HFFc6 (cell line): ENCODE results near the gene PLAAT2. TPM values are rescaled to one million over a fixed set of nuclear protein-coding genes. Genes with fewer than 3 reads are reported as not detected.

Experiments
- DNase-seq: peaks from one replicate; pipeline ENCODE4 v3.0.0-alpha.2; 2018
- H3K27ac Mint-ChIP-seq: 2 replicates; pipeline ENCODE4 v1.8.0; 2020; ENCODE audit warnings: mild to moderate bottlenecking, mixed read lengths
- H3K27me3 Mint-ChIP-seq: 2 replicates; pipeline ENCODE4 v1.8.0; 2021; ENCODE audit warnings: mild to moderate bottlenecking, moderate library complexity, mixed read lengths; ENCODE audit not compliant: insufficient read depth
- H3K36me3 Mint-ChIP-seq: 2 replicates; pipeline ENCODE4 v1.8.0; 2021; ENCODE audit warnings: low read depth, mixed read lengths
- H3K4me1 Mint-ChIP-seq: 2 replicates; pipeline ENCODE4 v1.8.0; 2020; ENCODE audit warnings: low read depth, mixed read lengths
- H3K4me3 Mint-ChIP-seq: 2 replicates; pipeline ENCODE4 v1.8.0; 2020; ENCODE audit warnings: mild to moderate bottlenecking, moderate library complexity, mixed read lengths
- H3K9me3 Mint-ChIP-seq: 2 replicates; pipeline ENCODE4 v1.8.0; 2020; ENCODE audit warnings: mild to moderate bottlenecking, mixed read lengths
- CTCF ChIP-seq: fragments of 200-600 bp; sonication (generic); IDR thresholded peaks from 2 replicates; pipeline ENCODE4 v1.5.0; 2021; ENCODE audit warnings: antibody characterized with exemption, mild to moderate bottlenecking
- total RNA-seq, 6 experiments: library from RNA; stranded (reverse); fragmentation: NEBNext Ultra II Directional; extraction: Animal tissue kit (Norgen Biotek cat#: 25700); gene quantifications; 2 replicates in 1 of 6; 3 replicates in 5 of 6; pipeline ENCODE4 v1.2.3, GENCODE V29; 2021

The PLAAT2 gene
- total RNA-seq, 6 experiments from 2014 or later: not detected

DNA sequence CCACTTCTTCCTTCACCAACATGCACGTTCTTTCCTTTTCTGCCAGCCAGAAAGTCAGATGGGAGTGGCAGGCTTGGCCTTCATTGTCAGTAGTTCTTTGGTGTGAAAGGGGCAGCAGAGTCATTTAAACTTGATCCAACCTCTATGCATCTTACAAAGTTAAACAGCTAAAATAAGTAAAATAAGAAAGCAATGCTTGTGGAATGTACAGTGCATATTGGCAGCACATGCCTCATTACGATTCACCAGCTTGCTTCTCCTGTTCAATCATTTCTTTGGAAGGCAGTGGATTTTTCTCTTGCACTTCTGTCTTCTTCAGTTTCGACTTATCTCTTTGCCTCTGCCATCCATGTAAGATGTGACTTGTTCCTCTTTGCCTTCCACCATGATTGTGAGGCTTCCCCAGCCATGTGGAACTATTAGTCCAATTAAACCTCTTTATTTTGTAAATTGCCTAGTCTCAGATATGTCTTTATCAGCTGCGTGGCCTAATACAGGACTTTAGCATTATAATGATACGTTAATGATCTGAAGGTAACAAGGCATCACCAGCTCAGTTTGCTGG is 42.5 kb downstream of the PLAAT2 start:
- Mint-ChIP-seq H3K27me3 (peaks cover 4% of the 10 kb centered on the region), H3K4me1 (peaks cover 17% of the 10 kb centered on the region), H3K27ac (no peak overlapping the region), H3K9me3 (peaks cover 7% of the 10 kb centered on the region), H3K36me3 (no peaks in the 10 kb centered on the region), H3K4me3 (no peak overlapping the region)
- DNase-seq: no peak
- no peak for TF ChIP-seq CTCF

DNA sequence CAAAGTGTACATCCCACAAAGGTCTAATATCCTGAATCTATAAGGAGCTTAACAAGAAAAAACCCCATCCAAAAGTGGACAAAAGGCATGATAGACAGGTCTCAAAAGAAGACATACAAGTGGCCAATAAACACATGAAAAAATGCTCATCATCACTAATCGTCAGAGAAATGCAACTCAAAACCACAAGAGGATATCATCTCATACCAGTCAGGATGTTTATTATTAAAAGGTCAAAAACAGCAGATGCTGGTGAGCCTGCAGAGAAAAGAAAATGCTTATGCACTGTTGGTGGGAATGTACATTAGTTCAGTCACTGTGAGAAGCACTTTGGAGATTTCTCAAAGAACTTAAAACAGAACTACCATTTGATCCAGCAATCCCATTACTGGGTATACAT is 44.6 kb downstream of the PLAAT2 start:
- no peak overlapping the region for H3K27ac Mint-ChIP-seq
- peaks cover 17% of the 10 kb centered on the region for H3K4me1 Mint-ChIP-seq
- peaks cover 7% of the 10 kb centered on the region for H3K27me3 Mint-ChIP-seq
- H3K36me3 Mint-ChIP-seq: no peaks in the 10 kb centered on the region
- TF ChIP-seq CTCF: no peak
- no peak overlapping the region for H3K4me3 Mint-ChIP-seq
- peak; percentile 34 for DNase-seq
- peaks cover 4% of the 10 kb centered on the region for H3K9me3 Mint-ChIP-seq

GRCh38 chr11:63517156-63517555 is 46.0 kb downstream of the PLAAT2 start:
- no peak overlapping the region for H3K4me3 Mint-ChIP-seq
- TF ChIP-seq CTCF: no peak
- peaks cover 17% of the 10 kb centered on the region for H3K4me1 Mint-ChIP-seq
- H3K36me3 Mint-ChIP-seq: no peaks in the 10 kb centered on the region
- peaks cover 7% of the 10 kb centered on the region for H3K27me3 Mint-ChIP-seq
- DNase-seq: no peak
- no peak overlapping the region for H3K27ac Mint-ChIP-seq
- no peaks in the 10 kb centered on the region for H3K9me3 Mint-ChIP-seq

DNA sequence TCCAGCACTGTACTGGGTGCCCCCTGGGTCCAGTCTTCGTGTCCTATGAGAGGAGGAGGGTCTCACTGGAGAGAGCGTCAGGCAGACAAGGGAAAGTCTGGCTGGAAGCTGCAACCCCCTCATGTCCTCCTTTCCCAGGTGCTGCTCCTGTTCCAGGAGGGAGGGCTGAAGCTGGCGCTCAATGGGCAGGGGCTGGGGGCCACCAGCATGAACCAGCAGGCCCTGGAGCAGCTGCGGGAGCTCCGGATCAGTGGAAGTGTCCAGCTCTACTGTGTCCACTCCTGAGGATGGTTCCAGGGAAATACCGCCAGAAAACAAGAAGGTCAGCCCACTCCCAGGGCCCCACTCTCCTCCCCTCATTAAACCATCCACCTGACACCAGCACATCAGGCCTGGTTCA is 47.1 kb downstream of the PLAAT2 start:
- Mint-ChIP-seq H3K4me3 (no peak overlapping the region), H3K36me3 (no peaks in the 10 kb centered on the region), H3K27me3 (peaks cover 13% of the 10 kb centered on the region), H3K9me3 (no peaks in the 10 kb centered on the region), H3K4me1 (peaks cover 17% of the 10 kb centered on the region), H3K27ac (no peak overlapping the region)
- no peak for TF ChIP-seq CTCF
- DNase-seq: no peak

DNA sequence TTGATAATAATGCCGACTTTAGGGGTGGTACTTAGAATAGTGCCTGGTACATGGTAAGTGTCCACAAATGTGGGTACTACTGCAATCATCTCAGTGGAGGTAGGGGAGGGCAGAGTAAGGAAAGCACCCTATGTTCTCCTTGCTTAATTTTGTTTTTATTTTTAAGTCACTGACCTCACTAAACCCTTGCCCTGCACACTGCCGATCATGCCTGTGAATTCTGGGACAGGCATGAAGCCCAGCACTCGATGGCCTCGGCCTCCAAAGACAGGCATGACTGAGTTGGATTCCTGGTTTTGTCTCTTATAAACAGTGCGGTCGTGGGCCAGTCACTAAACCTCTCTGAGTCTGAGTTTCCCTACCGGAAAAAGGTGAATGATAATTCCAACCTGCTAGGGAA is 50.4 kb downstream of the PLAAT2 start:
- H3K27ac Mint-ChIP-seq: no peak overlapping the region
- no peaks in the 10 kb centered on the region; the same call in 1 of the 2 replicates for H3K4me1 Mint-ChIP-seq
- no peaks in the 10 kb centered on the region for H3K9me3 Mint-ChIP-seq
- H3K27me3 Mint-ChIP-seq: peaks cover 21% of the 10 kb centered on the region
- H3K4me3 Mint-ChIP-seq: no peak overlapping the region
- TF ChIP-seq CTCF: no peak
- H3K36me3 Mint-ChIP-seq: no peaks in the 10 kb centered on the region
- DNase-seq: no peak
